ENCODE data around the gene RSRC1. TPM values are rescaled to one million over a fixed set of nuclear protein-coding genes. Genes with fewer than 3 reads are reported as not detected.
"Not testable (repeated sequence)": the region's sequence is repeated elsewhere in the genome, so short reads cannot be mapped to it uniquely, and the experiment has no call there.

RSRC1 gene
- polyA plus RNA-seq, 3 donors = 7.2 to 18.8 (median 13.7) TPM

- 48 to 70% (median 68%) methylated on average over 4 of the region's 4 CpGs for WGBS, 3 donors
- no peak overlapping the region for H3K27ac ChIP-seq (ENCODE audit: low read depth, low read length)
Observed at GRCh38 chr3:158407844-158408517, 298.1 kb downstream of the RSRC1 start.

DNA sequence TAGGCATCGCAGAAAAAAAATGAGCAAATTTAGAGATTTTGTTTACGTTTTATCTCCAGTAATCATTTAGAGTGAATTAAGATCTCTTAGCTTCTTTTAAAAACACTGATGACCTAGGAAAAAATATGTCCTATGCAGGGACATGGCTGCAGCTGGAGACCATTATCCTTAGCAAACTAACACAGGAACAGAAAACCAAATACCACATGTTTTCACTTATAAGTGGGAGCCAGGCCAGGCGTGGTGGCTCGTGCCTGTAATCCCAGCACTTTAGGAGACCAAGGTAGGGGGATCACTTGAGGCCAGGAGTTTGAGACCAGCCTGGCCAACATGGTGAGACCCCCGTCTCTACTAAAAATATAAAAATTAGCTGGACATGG is 298.6 kb downstream of the RSRC1 start:
- WGBS, 3 donors = 72 to 88% (median 84%) methylated on average over 5 of the region's 5 CpGs
- not testable (repeated sequence) for H3K27ac ChIP-seq (ENCODE audit: low read depth, low read length)

DNA sequence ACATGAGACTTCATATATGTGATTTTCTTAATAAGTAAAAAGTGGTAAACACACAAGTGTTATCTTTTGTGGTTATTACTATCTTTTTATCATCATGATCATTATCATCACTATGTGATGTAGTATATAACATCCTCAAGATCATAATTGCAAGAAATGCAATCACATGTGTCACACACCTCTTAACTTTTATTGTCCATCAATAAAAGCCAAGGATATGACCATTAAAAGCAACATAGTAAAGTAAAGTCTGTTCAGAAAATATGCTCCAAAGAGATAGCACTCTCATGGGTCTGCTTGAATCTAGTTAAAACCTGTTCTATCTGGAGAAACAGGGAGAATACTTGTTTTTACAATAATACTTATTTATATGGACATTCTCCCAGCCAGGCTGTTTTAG is 308.1 kb downstream of the RSRC1 start:
- no peak overlapping the region for H3K27ac ChIP-seq (ENCODE audit: low read depth, low read length)

DNA sequence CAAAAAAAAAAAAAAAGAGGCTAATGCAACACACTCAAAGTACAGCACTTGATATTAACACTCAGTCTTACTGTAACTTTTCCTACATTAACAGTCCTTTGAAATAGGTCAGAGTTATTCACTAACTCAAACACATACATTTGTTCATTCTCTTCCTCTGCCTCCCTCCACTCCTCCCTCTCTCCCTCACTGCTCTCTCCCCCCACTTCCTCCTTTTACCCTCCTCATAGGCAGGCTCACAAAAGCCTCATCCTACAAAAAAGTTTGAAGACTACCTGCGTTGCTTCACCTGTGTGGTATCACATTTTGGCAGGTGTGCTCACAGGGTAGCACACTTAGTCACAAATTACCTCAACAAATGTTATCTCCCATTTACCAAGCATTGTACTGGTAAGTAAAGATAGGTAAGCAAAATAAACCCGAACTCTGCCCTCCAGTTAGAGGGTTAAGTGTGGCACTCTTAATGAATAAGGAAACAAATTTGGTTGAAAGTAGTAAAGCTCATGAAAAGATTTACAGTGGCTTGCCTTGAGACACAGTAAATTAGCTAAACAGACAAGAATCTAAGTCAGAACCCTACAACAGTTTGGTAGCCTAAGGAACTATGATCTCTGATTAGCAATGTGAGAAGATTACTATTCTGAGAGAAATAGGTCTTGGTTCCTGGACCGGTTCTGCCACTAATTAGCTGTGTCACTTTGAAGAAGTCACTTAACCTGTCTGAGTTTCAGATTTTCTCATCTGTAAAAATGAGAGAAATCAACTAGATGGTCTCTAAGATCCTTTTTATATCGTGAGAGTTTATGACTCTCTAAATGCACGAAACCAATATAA is 310.1 kb downstream of the RSRC1 start:
- no peak overlapping the region for H3K27ac ChIP-seq (ENCODE audit: low read depth, low read length)
- whole genome bisulfite sequencing, 3 donors = 91 to 93% (median 92%) methylated on average over 5 of the region's 5 CpGs

GRCh38 chr3:158420654-158421396 is 310.9 kb downstream of the RSRC1 start:
- no peak overlapping the region for H3K27ac ChIP-seq (ENCODE audit: low read depth, low read length)
- WGBS, 3 donors = 86 to 89% (median 87%) methylated on average over 3 of the region's 3 CpGs

- WGBS, 3 donors = 92 to 97% (median 95%) methylated on average over 1 of the region's 1 CpG
Observed at GRCh38 chr3:158430448-158430847, 320.6 kb downstream of the RSRC1 start.

GRCh38 chr3:158430968-158431367 is 321.1 kb downstream of the RSRC1 start:
- no peak overlapping the region for H3K27ac ChIP-seq (ENCODE audit: low read depth, low read length)

More at GRCh38 chr3:158430448-158430847, 320.6 kb downstream of the RSRC1 start:
- no peak overlapping the region for H3K27ac ChIP-seq (ENCODE audit: low read depth, low read length)

DNA sequence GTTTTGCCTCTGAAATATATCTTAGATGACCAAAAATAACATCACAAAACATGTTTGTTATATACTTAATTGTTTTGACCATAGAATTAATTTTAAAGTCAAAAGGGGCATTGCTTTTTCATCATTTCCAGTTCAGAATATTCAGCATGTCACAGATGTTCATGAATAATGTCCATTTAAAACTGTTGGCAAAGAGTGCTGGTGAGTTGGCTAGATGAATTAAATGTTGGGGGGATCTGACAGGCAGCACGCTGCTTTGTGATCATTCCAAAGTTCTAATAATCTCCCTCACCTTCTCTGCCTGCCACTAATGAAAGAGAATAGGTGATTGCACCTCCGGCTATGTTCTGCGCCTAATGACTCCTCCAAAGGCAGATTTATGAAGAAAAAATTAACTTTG is 321.9 kb downstream of the RSRC1 start:
- no peak overlapping the region for H3K27ac ChIP-seq (ENCODE audit: low read depth, low read length)
- WGBS, 3 donors = 83 to 97% (median 96%) methylated on average over 3 of the region's 3 CpGs

DNA sequence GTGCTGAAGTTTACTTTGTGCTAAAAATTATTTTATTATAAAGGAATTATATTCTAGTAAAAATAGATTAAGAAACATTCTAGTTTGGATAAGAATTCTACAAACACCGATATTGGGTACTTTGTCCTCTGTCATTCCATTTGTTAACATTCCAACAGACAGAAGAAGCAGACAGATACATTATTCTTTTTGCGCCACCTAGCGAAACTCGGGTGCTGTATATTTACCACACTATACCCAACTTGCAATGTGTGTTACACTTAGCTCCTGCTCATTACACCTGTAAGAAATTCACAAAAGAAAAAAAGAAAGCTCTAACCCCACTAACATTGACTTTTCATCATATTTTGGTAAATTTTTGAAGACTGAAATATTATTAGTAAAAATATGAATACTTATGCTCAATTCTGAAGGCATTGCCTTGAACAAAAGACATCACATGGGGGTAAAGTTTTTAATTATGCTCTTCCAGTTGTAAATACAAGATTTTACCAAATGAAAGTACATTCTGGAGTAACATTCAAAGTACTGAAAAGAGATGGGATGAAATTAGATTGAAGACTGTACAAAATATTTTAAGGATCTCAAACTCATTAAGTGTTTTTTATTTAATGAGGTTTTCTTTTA is 324.6 kb downstream of the RSRC1 start:
- H3K27ac ChIP-seq (ENCODE audit: low read depth, low read length) = no peak overlapping the region
- WGBS, 3 donors = 3 to 7% (median 5%) methylated on average over 4 of the region's 4 CpGs

DNA sequence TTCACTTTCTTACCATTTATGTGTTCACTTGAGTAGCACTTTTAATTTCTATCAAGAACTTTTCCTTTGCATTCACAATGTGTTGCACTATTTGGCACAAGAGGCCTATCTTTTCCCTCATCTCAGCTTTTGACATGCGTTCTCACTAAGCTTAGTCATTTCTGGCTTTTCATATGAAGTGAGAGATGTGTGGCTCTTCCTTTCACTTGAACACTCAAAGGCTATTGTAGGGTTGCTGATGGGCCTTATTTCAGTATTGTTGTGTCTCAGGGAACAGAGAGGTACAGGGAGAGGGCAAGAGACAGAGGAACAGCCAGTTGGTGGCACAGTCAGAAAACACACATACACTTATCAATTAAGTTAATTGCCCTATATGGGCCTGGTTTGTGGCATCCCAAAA is 333.7 kb downstream of the RSRC1 start:
- 93 to 97% (median 93%) methylated on average over 1 of the region's 1 CpG for WGBS, 3 donors
- no peak overlapping the region for H3K27ac ChIP-seq (ENCODE audit: low read depth, low read length)

- H3K27ac ChIP-seq (ENCODE audit: low read depth, low read length) = no peak overlapping the region
Observed at GRCh38 chr3:158447408-158447807, 337.5 kb downstream of the RSRC1 start.

DNA sequence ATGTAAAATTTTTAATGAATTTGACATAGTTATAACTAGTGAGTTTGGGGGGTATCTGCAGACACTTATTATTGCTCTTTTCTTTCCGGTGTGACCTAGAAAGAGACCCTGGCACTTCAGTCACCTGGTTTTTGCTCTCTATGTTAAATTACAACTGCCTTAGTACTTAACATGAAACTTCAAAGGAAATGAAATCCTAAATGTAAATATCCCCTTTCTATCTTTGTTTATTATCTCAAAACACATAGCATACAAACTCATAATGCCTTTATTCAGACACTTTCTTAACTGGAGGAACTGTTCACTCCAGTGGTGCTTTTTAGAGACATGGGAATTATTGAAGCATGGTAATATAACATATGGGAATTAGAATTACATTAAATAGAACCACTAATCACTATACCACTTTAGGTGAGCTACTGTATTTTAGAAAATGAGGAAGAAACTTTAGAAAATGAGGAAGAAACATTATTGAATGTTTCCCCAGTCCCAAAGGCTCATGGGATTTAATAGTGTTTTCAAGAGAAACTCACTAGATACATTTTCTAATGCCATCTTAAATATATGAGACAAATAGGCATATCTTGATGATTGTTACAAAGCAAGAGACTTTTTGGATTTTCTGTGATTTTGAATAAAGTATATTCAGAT is 341.6 kb downstream of the RSRC1 start:
- WGBS, 3 donors = 38 to 97% (median 86%) methylated on average over 1 of the region's 1 CpG
- no peak overlapping the region for H3K27ac ChIP-seq (ENCODE audit: low read depth, low read length)

DNA sequence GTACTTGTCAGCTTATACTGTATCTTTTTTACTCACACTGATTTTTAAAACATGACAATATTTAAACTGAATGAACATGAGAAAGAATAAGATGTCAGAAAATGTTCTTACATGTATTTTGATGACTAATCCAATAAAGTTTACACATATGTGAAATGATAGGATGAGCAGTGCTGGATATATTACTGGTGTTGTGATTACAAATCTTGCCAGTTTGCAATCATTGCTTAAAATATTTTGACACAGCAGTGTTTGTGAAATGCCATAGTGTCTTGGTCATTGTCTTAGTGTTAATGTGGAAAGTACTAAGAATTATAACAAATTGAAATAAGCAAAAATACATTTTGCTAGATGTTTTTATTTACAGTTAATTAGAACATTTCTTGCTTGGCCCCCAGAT is 342.4 kb downstream of the RSRC1 start:
- no peak overlapping the region for H3K27ac ChIP-seq (ENCODE audit: low read depth, low read length)

DNA sequence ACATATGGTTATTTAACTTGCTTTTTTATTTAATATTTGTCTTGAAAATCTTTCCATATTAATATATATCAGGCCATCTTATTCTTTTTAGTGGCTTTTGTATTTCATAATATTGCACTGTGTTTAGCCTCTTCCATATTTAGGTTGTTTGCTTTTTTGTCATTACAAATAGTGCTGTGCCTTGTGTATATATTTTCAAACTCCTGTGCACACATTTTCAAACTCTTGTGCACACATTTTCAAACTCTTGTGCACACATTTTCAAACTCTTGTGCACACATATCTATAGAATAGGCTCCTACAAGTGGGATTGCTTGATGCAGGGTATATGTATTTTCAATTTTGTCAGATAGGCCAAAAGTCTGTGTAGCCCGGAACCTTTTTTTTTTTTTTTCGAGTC is 343.1 kb downstream of the RSRC1 start:
- WGBS, 3 donors = 93 to 98% (median 95%) methylated on average over 2 of the region's 2 CpGs
- no peak overlapping the region for H3K27ac ChIP-seq (ENCODE audit: low read depth, low read length)

DNA sequence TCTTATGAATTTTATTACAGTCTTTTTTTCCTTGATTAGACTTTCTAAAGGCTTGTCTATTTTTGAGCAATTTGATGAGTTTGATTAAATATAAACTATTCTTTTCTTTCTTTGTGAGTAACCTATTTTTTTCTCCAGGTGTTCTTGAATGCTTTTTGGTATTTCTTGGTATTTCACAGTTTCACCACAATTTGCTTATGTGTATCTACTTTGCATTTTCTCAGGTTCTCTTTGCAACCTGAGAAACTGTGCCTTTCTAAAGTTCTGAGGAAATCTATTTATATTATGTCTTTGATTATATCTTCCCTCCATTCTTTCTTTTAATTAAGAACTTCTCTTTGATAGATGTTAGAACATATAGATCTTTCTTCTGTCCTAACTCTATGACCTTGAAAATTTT is 344.0 kb downstream of the RSRC1 start:
- H3K27ac ChIP-seq (ENCODE audit: low read depth, low read length) = no peak overlapping the region

DNA sequence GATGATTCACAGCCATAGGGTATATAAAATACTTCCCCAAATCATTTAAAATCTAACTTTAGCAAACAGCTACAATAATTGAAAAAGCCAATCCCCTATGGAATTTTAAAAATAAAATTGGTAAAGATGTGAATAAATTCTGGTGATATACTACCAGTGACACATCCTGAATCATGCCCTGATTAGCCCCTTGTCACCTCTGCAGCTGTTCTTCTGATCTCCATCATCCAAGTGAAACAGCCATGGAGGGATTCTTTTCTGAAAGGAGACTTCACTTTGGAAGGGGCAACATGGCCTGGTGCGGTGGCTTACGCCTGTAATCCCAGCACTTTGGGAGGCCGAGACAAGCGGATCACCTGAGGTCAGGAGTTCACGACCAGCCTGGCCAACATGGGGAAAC is 345.5 kb downstream of the RSRC1 start:
- WGBS, 3 donors = 91 to 98% (median 98%) methylated on average over 5 of the region's 5 CpGs
- no peak overlapping the region for H3K27ac ChIP-seq (ENCODE audit: low read depth, low read length)

- H3K27ac ChIP-seq (ENCODE audit: low read depth, low read length) = no peak overlapping the region
- WGBS, 3 donors = 76 to 88% (median 79%) methylated on average over 3 of the region's 3 CpGs
Observed at GRCh38 chr3:158456114-158456513, 346.2 kb downstream of the RSRC1 start.

GRCh38 chr3:158458464-158458863 is 348.6 kb downstream of the RSRC1 start:
- H3K27ac ChIP-seq (ENCODE audit: low read depth, low read length) = no peak overlapping the region
- 86 to 91% (median 87%) methylated on average over 5 of the region's 5 CpGs for WGBS, 3 donors

DNA sequence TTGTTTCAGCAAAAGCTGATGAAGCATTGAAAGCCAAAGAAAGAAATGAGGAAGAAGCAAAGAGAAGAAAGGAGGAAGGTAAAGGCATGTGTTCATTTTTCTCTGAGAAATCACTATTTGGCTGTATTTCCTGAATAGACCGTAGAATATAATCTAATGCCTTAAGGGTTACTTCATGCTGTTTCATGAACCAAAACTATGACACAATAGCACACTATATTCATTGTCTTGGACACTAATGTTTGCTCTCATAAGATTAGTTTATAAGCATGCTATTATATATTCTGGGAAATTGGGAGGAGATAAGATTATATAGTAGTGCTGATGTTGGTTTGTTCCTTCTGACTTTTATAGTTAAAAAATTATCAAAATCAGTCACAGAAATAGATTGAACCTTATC is 351.0 kb downstream of the RSRC1 start:
- 0 to 85% (median 34%) methylated on average over 1 of the region's 1 CpG for WGBS, 3 donors
- H3K27ac ChIP-seq (ENCODE audit: low read depth, low read length) = no peak overlapping the region
